Measurements from ENCODE around the gene HIPK3. TPM values are rescaled to one million over a fixed set of nuclear protein-coding genes. Genes with fewer than 3 reads are reported as not detected.

HIPK3 gene
- total and polyA plus RNA-seq, 2 experiments from 2014 or later, result 5.5 to 29.8 TPM

- no peak for TF ChIP-seq ZNF462 (CRISPR knock-in tag; IDR thresholded peaks at IDR 0.05)
- no peak for TF ChIP-seq ZNF331 (CRISPR knock-in tag; IDR thresholded peaks at IDR 0.05; ENCODE audit: low read depth)
- TF ChIP-seq EZH2phosphoT487 (IDR thresholded peaks at IDR 0.05; ENCODE audit: unreplicated experiment), result no peak
- TF ChIP-seq ETS1 (IDR thresholded peaks at IDR 0.05), result no peak
Observed at GRCh38 chr11:33389635-33390034, 132.5 kb downstream of the HIPK3 start (continued).

GRCh38 chr11:33390944-33391892, 134.0 kb downstream of the HIPK3 start:
- no peak for DNase-seq (ENCODE audit: low spot score)
- no peaks in the 10 kb centered on the region; the same call in 2 of the 3 replicates for H3K9me3 Mint-ChIP-seq
- no peak overlapping the region for H3K4me2 ChIP-seq
- no peak for TF ChIP-seq STAT1 (IDR thresholded peaks at IDR 0.05; ENCODE audit: unreplicated experiment)
- no peak for TF ChIP-seq NANOG (IDR thresholded peaks at IDR 0.05; ENCODE audit: borderline replicate concordance)
- TF ChIP-seq EZH2 (IDR thresholded peaks at IDR 0.05; ENCODE audit: low read depth, unreplicated experiment), result no peak
- no peak for TF ChIP-seq POLR2AphosphoS5 (IDR thresholded peaks at IDR 0.05; ENCODE audit: low read depth)
- no peak for TF ChIP-seq ETS1 (IDR thresholded peaks at IDR 0.05)
- no peak for TF ChIP-seq ZNF114 (CRISPR knock-in tag; IDR thresholded peaks at IDR 0.05)
- TF ChIP-seq CTCF (conservative IDR thresholded peaks at IDR 0.05; ENCODE audit: low read depth in 2 of 2), result no peak
- TF ChIP-seq EZH2phosphoT487 (IDR thresholded peaks at IDR 0.05; ENCODE audit: unreplicated experiment), result no peak
- TF ChIP-seq CREB1 (CRISPR knock-in tag; IDR thresholded peaks at IDR 0.05; ENCODE audit: low read depth), result no peak
- no peak for TF ChIP-seq ZNF331 (CRISPR knock-in tag; IDR thresholded peaks at IDR 0.05; ENCODE audit: low read depth)

More at GRCh38 chr11:33390944-33391892, 134.0 kb downstream of the HIPK3 start:
- H3K4me3 ChIP-seq, result no peak overlapping the region
- Mint-ChIP-seq H3K27ac (no peak overlapping the region), H3K36me3 (ENCODE audit: low read depth) (no peaks in the 10 kb centered on the region), H3K4me1 (peaks cover 3% of the 10 kb centered on the region; the same call in 2 of the 3 replicates), H3K27me3 (ENCODE audit: insufficient read depth, low read depth, poor library complexity) (no peaks in the 10 kb centered on the region), H3K4me3 (no peak overlapping the region)
- no peaks in the 10 kb centered on the region for H3F3A ChIP-seq (replicated peaks; ENCODE audit: low read depth)
- H3K79me2 ChIP-seq (replicated peaks; ENCODE audit: insufficient read depth), result no peaks in the 10 kb centered on the region
- no peaks in the 10 kb centered on the region for H3K36me3 ChIP-seq (ENCODE audit: insufficient read depth)
- no peaks in the 10 kb centered on the region for H3K9me2 ChIP-seq (ENCODE audit: insufficient read depth)
- H3K4me1 ChIP-seq (ENCODE audit: insufficient read depth), result no peaks in the 10 kb centered on the region
- H3K27ac ChIP-seq (ENCODE audit: low read depth), result no peak overlapping the region
- ATAC-seq, result no peak
- no peak overlapping the region for H2AFZ ChIP-seq
- no peaks in the 10 kb centered on the region for H3K27me3 ChIP-seq (ENCODE audit: insufficient read depth)
- no peaks in the 10 kb centered on the region for H4K20me1 ChIP-seq (replicated peaks; ENCODE audit: insufficient read depth)
